Measurements from ENCODE around the gene EXOSC5. TPM values are rescaled to one million over a fixed set of nuclear protein-coding genes. Genes with fewer than 3 reads are reported as not detected.

EXOSC5 gene
- 10 to 100 TPM; 15.7 to 23.6 TPM for total RNA-seq
- polyA plus RNA-seq (2013, experiment 1 of 2): 21.9 TPM
- 19.8 TPM for polyA plus RNA-seq (2013, experiment 2 of 2)
- long read RNA-seq, experiment 1, transcript EXOSC5-201 (6 exons, 1,118 nt): major isoform, 16 of 18 reads
- long read RNA-seq, experiment 1, partial matches to known transcripts: 0 of 18 reads
- long read RNA-seq, experiment 1, other reads (novel, unspliced or antisense): 2 of 18 reads
- long read RNA-seq, experiment 2, transcript EXOSC5-201 (6 exons, 1,118 nt): major isoform, 24 of 24 reads
- long read RNA-seq, experiment 2, partial matches to known transcripts: 0 of 24 reads
- long read RNA-seq, experiment 2, other reads (novel, unspliced or antisense): 0 of 24 reads
- long read RNA-seq, experiment 3, transcript EXOSC5-201 (6 exons, 1,118 nt): major isoform, 38 of 39 reads
- long read RNA-seq, experiment 3, partial matches to known transcripts: 0 of 39 reads
- long read RNA-seq, experiment 3, other reads (novel, unspliced or antisense): 1 of 39 reads
- long read RNA-seq, experiment 4, transcript EXOSC5-201 (6 exons, 1,118 nt): major isoform, 11 of 11 reads
- long read RNA-seq, experiment 4, partial matches to known transcripts: 0 of 11 reads
- long read RNA-seq, experiment 4, other reads (novel, unspliced or antisense): 0 of 11 reads

GRCh38 chr19:41397086-41398049 lies at the start of gene EXOSC5, which contains the start of gene BCKDHA:
Gene EXOSC5 (minus strand): TSS chr19:41397359. CDS start chr19:41397328, 31 bp downstream.
Gene BCKDHA (plus strand): TSS chr19:41397818. CDS start chr19:41397828, 10 bp downstream.
- Histone ChIP-seq H3K27ac (ENCODE audit: low read depth, low read length) (peak within 1 kb of the TSS; percentile 99), H3K9me3 (ENCODE audit: control insufficient read depth, low read length) (no peaks in the 10 kb centered on the region), H3K4me3 (ENCODE audit: low read length) (peak within 1 kb of the TSS; percentile 98), H3K36me3 (ENCODE audit: control insufficient read depth, insufficient read depth, low read length) (no peaks in the 10 kb centered on the region), H3K27me3 (ENCODE audit: control insufficient read depth, insufficient read depth, low read length, poor library complexity, severe bottlenecking) (no peaks in the 10 kb centered on the region), H3K9ac (ENCODE audit: extremely low read depth, low read length, poor library complexity, severe bottlenecking) (peak within 1 kb of the TSS; percentile 98), H3K4me1 (ENCODE audit: control insufficient read depth, insufficient read depth, low read length) (peaks cover 2% of the 10 kb centered on the region)
- no peaks in the 10 kb centered on the region for H3K27me3 Mint-ChIP-seq (ENCODE audit: insufficient read depth)
- no peaks in the 10 kb centered on the region for H3K9me3 Mint-ChIP-seq
- H3K27ac Mint-ChIP-seq: peak within 1 kb of the TSS; percentile 100
- peaks cover 11% of the 10 kb centered on the region for H3K4me1 Mint-ChIP-seq
- TF ChIP-seq CTCF (conservative IDR thresholded peaks at IDR 0.05): no peak
- 0 to 1% methylated on average over 25 to 50 of the region's 50 CpGs for WGBS, 2 experiments (ENCODE audit: insufficient coverage in 1 of 2, insufficient read length in 1 of 2)
- peak; percentile 99 for DNase-seq
- H3K36me3 Mint-ChIP-seq (ENCODE audit: low read depth): peaks cover 4% of the 10 kb centered on the region
- peak within 1 kb of the TSS; percentile 97 for H3K4me3 Mint-ChIP-seq

GRCh38 chr19:41445575-41445974 lies 48.4 kb upstream of the EXOSC5 start:
- Histone ChIP-seq H3K9ac (ENCODE audit: extremely low read depth, low read length, poor library complexity, severe bottlenecking) (no peak overlapping the region), H3K4me3 (ENCODE audit: low read length) (no peak overlapping the region), H3K36me3 (ENCODE audit: control insufficient read depth, insufficient read depth, low read length) (no peaks in the 10 kb centered on the region), H3K27ac (ENCODE audit: low read depth, low read length) (no peak overlapping the region), H3K9me3 (ENCODE audit: control insufficient read depth, low read length) (no peaks in the 10 kb centered on the region), H3K4me1 (ENCODE audit: control insufficient read depth, insufficient read depth, low read length) (no peaks in the 10 kb centered on the region), H3K27me3 (ENCODE audit: control insufficient read depth, insufficient read depth, low read length, poor library complexity, severe bottlenecking) (peaks cover 33% of the 10 kb centered on the region)
- Mint-ChIP-seq H3K4me1 (no peaks in the 10 kb centered on the region), H3K36me3 (ENCODE audit: low read depth) (no peaks in the 10 kb centered on the region), H3K27ac (no peak overlapping the region), H3K9me3 (no peaks in the 10 kb centered on the region), H3K4me3 (no peak overlapping the region), H3K27me3 (ENCODE audit: insufficient read depth) (peaks cover 49% of the 10 kb centered on the region)
- WGBS, 2 experiments (ENCODE audit: insufficient coverage in 1 of 2, insufficient read length in 1 of 2): 63 to 80% methylated on average over 1 to 5 of the region's 5 CpGs
- no peak for DNase-seq
- TF ChIP-seq CTCF (conservative IDR thresholded peaks at IDR 0.05): no peak
